Hepatic stellate cell (primary cell): ENCODE results near the gene COL7A1.

ENCODE experiments used
- DNase-seq: peaks from one replicate; pipeline ENCODE4 v3.0.0; 2011; ENCODE audit warnings: low spot score

COL7A1 gene

GRCh38 chr3:48619541-48620524, 24.7 kb upstream of the COL7A1 start:
- DNase-seq = no peak

DNA sequence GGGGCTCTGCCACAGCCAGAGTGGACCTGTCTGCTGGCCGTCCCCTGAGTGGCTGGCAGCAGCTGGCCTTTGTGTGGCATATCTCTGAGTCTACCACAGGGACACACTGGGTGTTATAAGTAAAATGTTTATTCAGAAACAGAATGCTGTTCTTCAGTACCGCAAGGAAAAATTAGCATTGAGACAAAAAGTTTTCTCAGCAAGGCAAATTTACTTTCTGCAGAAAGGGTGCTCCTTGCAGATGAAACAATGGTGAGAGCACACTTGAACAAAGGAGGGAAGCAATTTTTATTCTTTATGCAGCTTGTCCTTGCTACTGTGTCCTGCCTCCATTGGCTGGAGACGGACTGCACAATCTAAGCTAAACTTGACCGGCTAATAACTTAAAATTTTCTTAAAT, 22.4 kb upstream of the COL7A1 start:
- no peak for DNase-seq

GRCh38 chr3:48614044-48614443, 18.9 kb upstream of the COL7A1 start:
- peak; percentile 58 for DNase-seq

GRCh38 chr3:48612309-48612708, 17.2 kb upstream of the COL7A1 start:
- DNase-seq = no peak

GRCh38 chr3:48609088-48610005, 14.2 kb upstream of the COL7A1 start, which contains the start of gene UQCRC1:
Gene UQCRC1, minus strand, starts transcription at chr3:48609646. Its CDS starts 26 bp downstream, at chr3:48609620.
- DNase-seq = peak; percentile 98

GRCh38 chr3:48607519-48607918, 12.4 kb upstream of the COL7A1 start:
- DNase-seq = no peak

DNA sequence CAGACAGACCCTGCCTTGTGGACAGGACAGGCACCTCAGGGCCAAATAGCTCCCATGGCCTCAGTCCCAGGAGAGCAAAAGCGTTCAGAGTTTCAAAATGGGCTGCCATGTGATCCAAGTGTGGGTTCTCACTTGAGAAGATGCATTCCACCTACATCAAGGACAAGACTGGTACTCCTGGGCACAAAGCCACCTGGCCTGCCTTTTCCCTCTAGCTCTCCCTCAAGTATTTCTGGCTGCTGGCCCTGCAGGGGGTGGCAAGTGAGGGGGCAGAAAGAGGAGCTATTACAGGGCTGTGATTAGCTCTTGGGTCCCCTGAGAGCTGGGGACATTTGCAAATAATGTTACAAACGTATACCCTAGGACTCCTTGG, 6.5 kb upstream of the COL7A1 start:
- no peak for DNase-seq

GRCh38 chr3:48600711-48601621, 5.8 kb upstream of the COL7A1 start:
- DNase-seq = no peak

GRCh38 chr3:48599509-48600285, 4.6 kb upstream of the COL7A1 start:
- DNase-seq = no peak

DNA sequence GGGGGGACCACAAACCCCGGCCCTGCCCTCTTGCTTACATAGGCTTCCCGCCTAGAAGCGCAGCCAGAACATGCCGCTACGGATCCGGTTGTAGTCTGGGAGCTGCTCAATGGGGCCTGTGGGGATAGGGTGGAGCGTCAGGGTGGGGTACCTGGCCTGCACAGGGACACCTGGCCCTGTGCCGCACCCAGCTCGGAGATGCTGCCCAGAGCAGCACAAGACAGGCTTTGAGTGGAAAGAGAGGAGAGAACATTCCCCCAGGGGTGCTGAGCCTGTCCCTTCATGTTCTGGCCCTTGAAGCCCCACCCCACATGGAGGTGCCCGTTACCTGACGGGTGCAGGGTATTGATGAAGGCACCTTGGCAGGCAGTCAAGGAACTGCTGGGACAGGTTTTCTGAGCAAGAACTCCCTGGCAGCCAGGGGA, 4.0 kb upstream of the COL7A1 start:
- no peak for DNase-seq

DNA sequence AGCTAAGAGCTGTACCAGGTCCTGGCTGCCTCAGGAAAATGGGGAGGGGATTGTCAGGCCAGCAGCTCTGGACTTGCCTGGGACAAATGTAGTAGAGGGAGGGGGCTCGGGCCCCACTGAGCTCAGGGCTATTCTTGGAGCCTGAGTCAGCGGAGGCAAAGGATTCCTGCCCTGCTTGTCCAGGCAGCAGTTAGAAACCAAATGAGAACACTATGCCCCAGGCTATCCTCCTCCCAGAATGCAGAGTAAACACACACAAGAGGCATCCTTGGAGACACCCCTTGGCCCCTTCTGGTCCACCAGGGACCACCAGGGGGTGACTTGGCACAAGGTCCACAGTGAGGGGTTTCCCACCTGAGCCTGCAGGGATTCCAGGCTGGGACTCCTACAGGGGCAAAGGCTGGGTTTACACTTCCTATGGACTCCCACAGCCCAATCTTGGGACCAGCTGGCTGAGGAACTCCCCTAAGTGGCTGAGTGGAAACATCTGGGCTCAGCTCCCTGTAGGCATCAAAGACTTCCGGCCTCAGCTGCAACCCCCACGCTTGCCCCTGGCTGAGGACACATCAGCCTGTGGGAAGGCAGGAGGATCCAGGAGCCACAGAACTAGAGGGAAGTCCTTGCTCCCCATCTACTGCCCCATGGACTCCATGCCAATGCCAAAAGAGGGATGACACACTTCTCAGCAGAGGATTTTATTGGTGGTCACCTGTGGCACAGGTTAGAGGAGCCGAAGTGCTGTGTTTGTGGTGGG, 3.4 kb upstream of the COL7A1 start:
- peak; percentile 98 for DNase-seq

- no peak for DNase-seq
Measured at GRCh38 chr3:48597408-48597800, 2.3 kb upstream of the COL7A1 start.

GRCh38 chr3:48596676-48597407, 1.7 kb upstream of the COL7A1 start:
- DNase-seq = no peak

DNA sequence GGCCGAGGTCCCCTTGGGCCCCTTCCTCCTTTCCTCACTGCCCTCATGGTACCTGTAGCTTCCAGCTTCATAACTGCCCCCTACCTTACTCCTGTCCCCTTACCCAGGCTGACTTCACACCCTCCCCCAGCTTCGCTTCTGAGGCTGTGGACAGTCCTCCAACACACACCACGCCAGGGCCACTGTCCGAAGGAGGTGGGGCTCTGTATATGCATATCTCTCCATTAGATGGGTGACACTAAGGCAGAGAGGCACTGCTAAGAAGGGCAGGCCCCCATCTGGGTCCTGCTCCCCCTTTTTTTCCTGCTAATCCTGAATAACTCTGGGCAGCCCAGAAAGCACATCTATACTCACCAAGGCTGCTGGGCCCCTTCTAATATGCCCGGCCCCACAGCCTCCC, 1.0 kb upstream of the COL7A1 start:
- DNase-seq = no peak

DNA sequence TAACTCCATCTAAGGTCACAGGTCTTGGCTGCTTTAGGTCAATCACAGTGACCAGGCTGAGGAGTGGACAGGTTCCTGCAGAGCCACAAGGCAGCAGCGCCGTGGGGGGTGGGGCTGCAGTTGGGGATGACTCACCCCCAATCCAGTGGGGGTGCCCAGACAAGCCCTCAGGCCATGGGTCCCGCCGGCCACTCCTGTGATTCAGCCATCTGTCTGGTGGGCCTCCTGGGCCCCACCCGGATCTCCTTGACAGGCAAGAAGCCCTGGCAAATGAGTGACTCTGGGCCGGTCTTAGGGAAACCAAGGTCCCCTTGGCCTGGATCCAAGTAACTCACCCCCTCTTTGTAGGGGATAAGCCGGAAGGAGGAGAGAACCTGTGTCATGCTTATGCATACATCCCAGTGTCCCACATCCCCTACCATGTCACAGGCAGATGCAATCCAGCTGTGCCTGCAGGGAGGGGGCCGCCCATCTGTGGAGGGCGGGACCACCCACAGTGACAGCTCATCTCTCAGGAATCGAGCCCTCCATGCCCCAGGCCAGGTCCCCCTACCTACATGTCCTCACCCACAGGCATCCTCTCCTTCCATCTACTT, 495 bp upstream of the COL7A1 start:
- peak; percentile 97 for DNase-seq

- no peak for DNase-seq
Measured at GRCh38 chr3:48594417-48595049, 596 bp downstream of the COL7A1 start.

- DNase-seq = no peak
Measured at GRCh38 chr3:48593337-48593736, 1.8 kb downstream of the COL7A1 start.

GRCh38 chr3:48592519-48593087, 2.5 kb downstream of the COL7A1 start:
- no peak for DNase-seq
